GM12872 (cell line): ENCODE data around the gene IFI6.

ENCODE experiments used
- CTCF ChIP-seq: IDR thresholded peaks from 3 replicates; pipeline ENCODE4 v1.5.1; 2011; ENCODE audit warnings: low read depth, mild to moderate bottlenecking, low read length, moderate library complexity; ENCODE audit not compliant: insufficient read depth

Gene IFI6

DNA sequence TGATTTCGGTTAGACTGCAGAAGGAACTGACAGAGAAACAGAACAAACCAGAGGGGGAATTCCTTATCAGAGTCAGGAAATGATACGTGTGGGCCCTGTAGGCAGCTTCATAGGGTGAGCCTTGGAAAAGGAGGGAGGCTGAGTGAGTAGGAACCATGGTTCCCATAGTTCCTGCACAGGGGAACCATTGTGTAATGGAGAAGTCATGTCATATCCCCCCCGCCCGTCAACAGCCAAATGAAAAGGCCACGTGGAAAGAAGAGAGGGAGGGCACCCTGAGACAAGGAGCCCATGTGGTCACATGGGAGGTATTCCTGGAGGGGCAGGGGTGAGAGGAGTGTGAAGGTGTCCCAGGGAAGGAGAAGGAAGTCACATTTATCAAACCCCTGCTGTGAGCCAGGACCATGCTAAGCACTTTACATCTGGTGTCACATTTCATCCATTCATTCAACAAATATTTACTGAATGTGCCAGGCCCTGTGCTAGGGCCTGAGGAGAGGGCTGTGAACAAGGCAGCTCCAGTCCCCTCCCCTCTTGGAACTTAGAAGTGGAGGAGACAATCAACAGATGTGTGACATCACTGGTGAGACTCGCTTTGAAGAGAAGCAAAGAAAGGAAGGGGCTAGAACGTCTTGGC, 21.3 kb downstream of the IFI6 start:
- TF ChIP-seq CTCF: no peak

GRCh38 chr1:27650171-27650538, 21.8 kb downstream of the IFI6 start:
- TF ChIP-seq CTCF: no peak

GRCh38 chr1:27649306-27649635, 22.7 kb downstream of the IFI6 start:
- TF ChIP-seq CTCF: no peak

DNA sequence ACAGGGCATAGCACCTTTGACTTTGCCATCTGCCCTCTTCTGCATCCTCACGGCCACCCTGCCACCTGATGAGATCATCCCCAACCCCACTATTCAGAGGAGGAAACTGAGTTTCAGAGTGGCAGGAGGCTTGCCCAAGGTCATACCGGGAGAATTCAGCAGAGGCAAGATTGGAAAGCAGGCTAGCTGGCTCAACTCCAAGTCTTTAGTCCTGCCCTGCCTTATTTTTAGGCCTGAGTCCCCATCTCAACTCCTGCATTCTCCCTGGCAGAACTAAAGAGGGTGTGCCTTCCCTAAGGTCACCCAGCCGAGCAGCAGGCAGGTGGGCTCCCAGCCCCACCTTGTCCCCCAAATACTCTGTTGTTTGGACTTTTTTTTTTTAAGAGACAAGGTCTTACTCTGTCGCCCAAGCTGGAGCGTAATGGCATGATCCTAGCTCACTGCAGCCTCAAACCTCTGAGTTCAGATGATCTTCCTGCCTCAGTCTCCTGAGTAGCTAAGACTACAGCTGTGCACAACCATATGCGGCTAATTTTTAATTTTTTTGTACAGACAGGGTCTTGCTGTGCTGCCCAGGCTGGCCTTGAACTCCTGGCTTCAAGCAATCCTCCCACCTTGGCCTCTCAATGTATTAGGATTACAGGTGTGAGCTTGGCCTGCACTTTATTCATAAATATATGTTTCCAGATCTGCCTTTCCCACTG, 23.2 kb downstream of the IFI6 start:
- TF ChIP-seq CTCF: no peak

DNA sequence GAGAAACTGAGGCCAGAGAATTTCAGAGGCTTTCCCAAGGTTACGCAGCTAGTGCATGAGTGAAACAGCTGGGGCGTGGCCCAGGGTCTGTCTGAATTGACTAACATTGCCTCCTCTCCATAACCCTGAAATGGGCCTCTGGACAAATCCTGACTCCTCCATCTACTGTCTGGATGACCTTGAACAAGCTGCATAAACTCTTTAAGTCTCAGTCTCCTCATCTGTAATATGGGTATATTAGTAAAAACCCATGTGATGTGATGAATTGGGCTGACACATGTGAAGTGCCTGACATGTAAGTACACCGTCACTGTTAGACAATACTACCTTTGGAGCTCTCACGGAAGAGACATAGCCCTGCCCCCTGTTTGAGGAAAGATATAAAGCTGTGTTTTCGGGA, 24.7 kb downstream of the IFI6 start:
- TF ChIP-seq CTCF: no peak

DNA sequence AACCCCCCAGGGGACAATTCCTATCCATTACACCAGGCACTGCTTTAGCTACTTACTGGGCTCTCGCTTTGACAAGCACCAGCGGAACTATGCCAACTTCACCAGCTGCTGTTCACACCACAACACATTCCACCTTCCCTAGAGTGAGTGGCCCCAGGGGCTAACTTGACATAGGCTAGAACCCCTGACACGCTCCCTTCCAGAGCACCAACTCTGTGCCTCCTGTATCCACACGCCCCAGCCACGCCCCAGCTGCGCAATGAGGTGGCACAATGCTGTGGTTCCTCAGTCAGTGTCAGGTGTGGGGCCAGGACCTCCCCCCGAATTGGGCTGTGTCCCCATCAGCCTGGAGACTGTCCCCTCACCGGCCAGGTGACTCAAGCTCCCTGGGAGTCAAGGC, 25.3 kb downstream of the IFI6 start:
- TF ChIP-seq CTCF: no peak

DNA sequence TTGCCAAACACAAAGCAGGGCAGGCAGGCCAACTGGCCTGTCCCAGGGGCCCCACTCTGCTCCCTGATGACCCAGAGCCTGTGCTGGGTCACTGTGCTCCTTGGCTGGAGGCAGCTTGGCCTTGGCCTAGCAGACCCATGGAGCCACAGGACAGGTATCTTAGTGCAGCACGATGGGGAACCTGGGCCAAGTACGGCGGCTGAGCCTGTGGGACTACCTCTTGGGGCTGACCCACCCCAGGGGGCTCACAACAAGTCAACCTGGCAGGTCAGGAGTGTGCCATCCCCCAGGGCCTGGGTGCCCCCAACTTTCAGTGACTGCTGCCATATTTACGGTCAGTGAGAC, 26.9 kb downstream of the IFI6 start:
- TF ChIP-seq CTCF: no peak
